Myometrial cell (primary cell): ENCODE measurements around the gene KATNA1. TPM values are rescaled to one million over a fixed set of nuclear protein-coding genes. Genes with fewer than 3 reads are reported as not detected.

ENCODE experiments used
- total RNA-seq: library from RNA; depleted of rRNA; stranded (reverse); fragments of >200 nt; gene quantifications from 2 replicates; pipeline ENCODE4 v1.2.3, GENCODE V29; 2015

KATNA1 gene
- 23.7 and 24.5 TPM in 2 replicates for total RNA-seq

GRCh38 chr6:149648148-149649145, at the start of gene KATNA1:
KATNA1 (minus strand) TSS chr6:149648714; CDS start chr6:149638547, 10,167 bp downstream.

GRCh38 chr6:149565527-149566409, 82.7 kb downstream of the KATNA1 start, which contains the start of gene GINM1:
GINM1 (plus strand) TSS chr6:149566375; CDS start chr6:149566415, 40 bp downstream.

GRCh38 chr6:149545754-149546471, 102.6 kb downstream of the KATNA1 start, which contains the start of gene PPIL4:
PPIL4 (minus strand) TSS chr6:149546043; CDS start chr6:149546005, 38 bp downstream.

Other genes starting within 250 kb of the KATNA1 start
- not detected in 2 replicates for gene SUMO4, start 248.5 kb downstream of the KATNA1 start, total RNA-seq
- under 0.01 TPM in 1 of 2 replicates, not detected in the other for gene ZC3H12D, start 163.7 kb downstream of the KATNA1 start, total RNA-seq
- 14.4 and 21.6 TPM in 2 replicates for gene PPIL4, start 102.7 kb downstream of the KATNA1 start, total RNA-seq
- gene GINM1, start 82.3 kb downstream of the KATNA1 start, total RNA-seq, result 47.9 and 53.6 TPM in 2 replicates
- gene LATS1, start 69.4 kb upstream of the KATNA1 start, total RNA-seq, result 8.1 and 14.9 TPM in 2 replicates
- 30.6 and 33.3 TPM in 2 replicates for gene NUP43, start 97.8 kb upstream of the KATNA1 start, total RNA-seq
- gene PCMT1, start 101.0 kb upstream of the KATNA1 start, total RNA-seq, result 172 and 183 TPM in 2 replicates
- 44.1 and 67.0 TPM in 2 replicates for gene LRP11, start 215.6 kb upstream of the KATNA1 start, total RNA-seq
- under 0.01 TPM in 1 of 2 replicates, not detected in the other for gene RAET1E, start 249.4 kb upstream of the KATNA1 start, total RNA-seq